ENCODE data around the gene DCLK2. TPM values are rescaled to one million over a fixed set of nuclear protein-coding genes. Genes with fewer than 3 reads are reported as not detected.

Gene DCLK2
- total RNA-seq, 1 experiment from 2014 or later: 2.7 TPM

GRCh38 chr4:150199056-150199455, 120.8 kb downstream of the DCLK2 start:
- Histone ChIP-seq H3K9ac (ENCODE audit: low read length) (no peak overlapping the region), H3K27ac (ENCODE audit: low read depth, low read length) (no peak overlapping the region), H2AFZ (ENCODE audit: low read depth, low read length, poor library complexity, severe bottlenecking) (no peak overlapping the region), H3K79me2 (ENCODE audit: insufficient read depth, low read length) (no peaks in the 10 kb centered on the region), H3K4me3 (replicated peaks in 1 of 2; ENCODE audit: low read depth in 1 of 2, low read length in 2 of 2) (no peak overlapping the region), H3K4me1 (ENCODE audit: control insufficient read depth in 1 of 2, insufficient read depth in 2 of 2, low read length in 2 of 2) (no peaks in the 10 kb centered on the region), H3K9me3 (ENCODE audit: control insufficient read depth in 1 of 2, insufficient read depth in 1 of 2, low read depth in 1 of 2, low read length in 2 of 2) (no peaks in the 10 kb centered on the region), H3K36me3 (ENCODE audit: control insufficient read depth in 1 of 2, insufficient read depth in 2 of 2, low read length in 2 of 2) (no peaks in the 10 kb centered on the region), H3K9me2 (ENCODE audit: insufficient read depth) (no peaks in the 10 kb centered on the region), H4K20me1 (ENCODE audit: insufficient read depth) (no peaks in the 10 kb centered on the region), H3K4me2 (ENCODE audit: low read length) (no peak overlapping the region), H3K27me3 (ENCODE audit: insufficient read depth, low read length) (no peaks in the 10 kb centered on the region)
- no TSS peak for BruUV-seq (replicated peaks)
- POLR2A ChIA-PET: no interaction called here
- intact Hi-C loops (cut with micrococcal nuclease): no loop called here
- DNase-seq (ENCODE audit: low read depth, low spot score) (no peak), ATAC-seq (no peak)
- no peak for TF ChIP-seq ZFX (IDR thresholded peaks at IDR 0.05)
- TF ChIP-seq SIN3A (IDR thresholded peaks at IDR 0.05; ENCODE audit: low read depth): no peak
- TF ChIP-seq SP1 (IDR thresholded peaks at IDR 0.05; ENCODE audit: low read depth): no peak
- RAD21 ChIA-PET (ENCODE audit: low non-redundant PET in 1 of 2, low total read pairs in 2 of 2, uncharacterized antibody in 2 of 2, unreplicated experiment in 2 of 2): no interaction called here
- CTCF ChIA-PET: no interaction called here

GRCh38 chr4:150205016-150205415, 126.8 kb downstream of the DCLK2 start:
- H3K9me3 ChIP-seq (ENCODE audit: control insufficient read depth in 1 of 2, insufficient read depth in 1 of 2, low read depth in 1 of 2, low read length in 2 of 2): no peaks in the 10 kb centered on the region
- DNase-seq (ENCODE audit: low read depth, low spot score) (no peak), ATAC-seq (no peak)
- H3K36me3 ChIP-seq (ENCODE audit: control insufficient read depth in 1 of 2, insufficient read depth in 2 of 2, low read length in 2 of 2): no peaks in the 10 kb centered on the region
- intact Hi-C loops (cut with micrococcal nuclease): no loop called here
- ChIA-PET CTCF (no interaction called here), RAD21 (ENCODE audit: low non-redundant PET in 1 of 2, low total read pairs in 2 of 2, uncharacterized antibody in 2 of 2, unreplicated experiment in 2 of 2) (interaction anchor here in 1 of 2 experiments (0.6 kb wide), 1 partner anchor 14 kb away, joined by 4 read pairs; no protein-coding TSS in a partner anchor), POLR2A (no interaction called here)
- H3K4me2 ChIP-seq (ENCODE audit: low read length): no peak overlapping the region
- no peak overlapping the region for H3K27ac ChIP-seq (ENCODE audit: low read depth, low read length)
- no peaks in the 10 kb centered on the region for H3K4me1 ChIP-seq (ENCODE audit: control insufficient read depth in 1 of 2, insufficient read depth in 2 of 2, low read length in 2 of 2)
- H4K20me1 ChIP-seq (ENCODE audit: insufficient read depth): no peaks in the 10 kb centered on the region
- H3K4me3 ChIP-seq (replicated peaks in 1 of 2; ENCODE audit: low read depth in 1 of 2, low read length in 2 of 2): no peak overlapping the region
- no TSS peak for BruUV-seq (replicated peaks)
- no peak overlapping the region for H3K9ac ChIP-seq (ENCODE audit: low read length)
- no peak overlapping the region for H2AFZ ChIP-seq (ENCODE audit: low read depth, low read length, poor library complexity, severe bottlenecking)
- no peaks in the 10 kb centered on the region for H3K79me2 ChIP-seq (ENCODE audit: insufficient read depth, low read length)
- no peaks in the 10 kb centered on the region for H3K9me2 ChIP-seq (ENCODE audit: insufficient read depth)
- no peaks in the 10 kb centered on the region for H3K27me3 ChIP-seq (ENCODE audit: insufficient read depth, low read length)
- no peak for TF ChIP-seq REST (IDR thresholded peaks at IDR 0.05; ENCODE audit: low read depth)
- TF ChIP-seq ZBTB33 (IDR thresholded peaks at IDR 0.05; ENCODE audit: extremely low read depth, insufficient replicate concordance, low read length): no peak
- TF ChIP-seq CEBPB (IDR thresholded peaks at IDR 0.05; ENCODE audit: low read depth): no peak
- no peak for TF ChIP-seq JUND (IDR thresholded peaks at IDR 0.05)
- TF ChIP-seq EZH2 (IDR thresholded peaks at IDR 0.05): no peak
- TF ChIP-seq ELF1 (IDR thresholded peaks at IDR 0.05; ENCODE audit: borderline replicate concordance, low read depth): no peak
- TF ChIP-seq POLR2AphosphoS5 (IDR thresholded peaks at IDR 0.05; ENCODE audit: low read depth, low read length): no peak
- no peak for TF ChIP-seq EZH2phosphoT487 (IDR thresholded peaks at IDR 0.05; ENCODE audit: borderline replicate concordance)
- TF ChIP-seq SRF (IDR thresholded peaks at IDR 0.05; ENCODE audit: low read depth): no peak
- no peak for TF ChIP-seq RAD21 (IDR thresholded peaks at IDR 0.05; ENCODE audit: low read depth)

All from HCT116 (cell line).